Stromal cell of bone marrow (primary cell): ENCODE results near the gene FNDC3B.
"Not testable (repeated sequence)": the region's sequence is repeated elsewhere in the genome, so short reads cannot be mapped to it uniquely, and the experiment has no call there.

Source experiments
- DNase-seq: peaks from one replicate; pipeline ENCODE4 v3.0.0-alpha.2; 2012; ENCODE audit warnings: low read depth

The FNDC3B gene

GRCh38 chr3:172093581-172094443, 54.4 kb downstream of the FNDC3B start:
- DNase-seq = not testable (repeated sequence)

- DNase-seq = no peak
Observed at GRCh38 chr3:172094621-172095557, 55.5 kb downstream of the FNDC3B start.

DNA sequence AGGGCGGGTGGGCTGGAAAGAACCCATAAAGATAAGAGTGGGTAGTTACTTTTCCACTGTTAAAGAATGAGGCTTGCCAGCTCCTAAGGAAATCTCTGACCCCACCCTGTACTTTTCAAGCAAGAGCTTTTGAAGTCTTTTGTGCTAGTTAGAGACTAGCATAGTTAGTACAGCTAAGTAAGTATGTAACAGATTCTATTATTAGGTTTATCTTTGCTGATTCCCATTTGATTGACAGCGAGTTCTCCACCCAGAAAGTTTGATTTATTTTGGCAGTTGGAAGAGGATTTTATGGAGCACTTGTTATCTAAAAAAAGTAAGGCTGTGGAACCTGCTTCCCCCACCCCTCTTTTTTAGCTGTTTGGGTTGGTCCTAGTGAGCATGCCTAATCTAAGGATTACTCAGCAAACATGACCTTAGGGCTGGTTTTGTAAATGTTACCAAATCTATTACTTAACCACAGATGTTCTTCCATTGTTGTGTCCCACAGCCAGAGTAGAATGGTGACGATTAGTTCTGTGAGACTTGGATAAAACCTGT, 57.6 kb downstream of the FNDC3B start:
- DNase-seq = no peak

DNA sequence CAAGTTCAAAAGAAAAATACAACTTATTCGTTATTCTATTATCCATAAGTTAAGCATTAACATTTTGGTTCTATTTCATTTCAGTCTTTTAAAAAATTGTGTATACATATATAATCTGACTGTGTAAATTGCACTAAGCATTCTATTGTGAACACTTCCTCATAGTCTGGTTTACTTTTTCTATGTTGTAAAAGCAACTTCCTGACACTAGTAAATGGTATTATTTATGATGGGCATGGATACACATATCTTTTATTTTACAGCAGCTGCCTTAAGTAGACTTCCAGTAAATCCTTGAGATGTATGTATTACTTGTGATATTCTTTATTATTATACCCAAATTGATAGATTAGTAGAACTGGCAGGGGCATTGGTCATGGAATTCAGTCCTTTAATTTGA, 58.2 kb downstream of the FNDC3B start:
- DNase-seq = no peak

- DNase-seq = no peak
Observed at GRCh38 chr3:172098698-172099494, 59.5 kb downstream of the FNDC3B start.

DNA sequence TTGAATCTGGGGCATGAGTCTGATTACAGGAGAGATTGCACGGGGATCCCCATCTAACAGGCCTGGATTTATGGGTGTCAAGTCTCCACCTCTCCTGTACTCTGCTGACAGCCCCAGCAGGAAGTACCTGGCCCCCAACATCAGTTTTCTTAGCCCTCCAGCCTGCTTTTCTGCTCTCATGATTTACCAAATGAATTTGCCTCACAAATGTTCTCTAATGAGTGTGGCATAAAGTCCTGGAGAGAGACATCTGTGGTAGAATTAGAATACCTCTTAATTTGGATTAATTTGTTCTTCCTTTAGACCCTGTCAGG, 60.1 kb downstream of the FNDC3B start:
- DNase-seq = no peak

DNA sequence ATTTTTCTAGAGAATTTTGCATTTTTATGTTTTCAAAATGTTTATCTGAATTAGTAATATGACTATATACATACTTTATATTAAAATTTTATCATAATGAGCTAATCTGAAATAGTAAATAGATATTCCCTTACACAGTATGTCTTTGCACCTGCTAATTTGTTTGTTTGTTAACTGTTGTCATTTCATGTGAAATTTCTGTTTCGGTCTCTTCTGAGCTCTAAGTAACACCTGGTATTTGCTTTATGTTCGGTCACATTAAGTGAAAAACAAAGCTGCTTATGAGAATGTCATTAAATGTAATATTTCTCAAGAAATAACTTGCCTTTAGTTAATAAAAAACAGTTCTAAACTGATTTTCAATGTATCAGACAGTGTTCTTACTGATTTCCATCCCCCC, 61.1 kb downstream of the FNDC3B start:
- no peak for DNase-seq

DNA sequence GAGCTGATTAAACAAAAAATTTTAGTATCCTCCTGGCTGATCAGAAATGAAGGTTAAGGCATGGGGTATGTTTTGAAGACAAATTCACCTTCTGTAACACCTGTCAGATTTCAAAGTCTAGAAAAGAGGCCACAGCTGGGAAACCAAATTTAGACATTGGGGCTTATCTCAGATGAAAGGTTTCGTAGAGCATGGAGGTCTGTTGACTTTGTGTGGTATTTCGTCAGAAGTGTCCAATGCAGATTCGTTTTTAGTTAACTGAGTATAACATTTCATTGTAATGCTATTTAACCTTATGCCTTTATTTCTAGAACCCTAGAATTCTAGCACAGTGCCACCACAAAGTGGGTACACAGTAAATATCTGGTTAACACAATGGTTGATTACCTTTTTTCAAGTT, 61.7 kb downstream of the FNDC3B start:
- DNase-seq = no peak

DNA sequence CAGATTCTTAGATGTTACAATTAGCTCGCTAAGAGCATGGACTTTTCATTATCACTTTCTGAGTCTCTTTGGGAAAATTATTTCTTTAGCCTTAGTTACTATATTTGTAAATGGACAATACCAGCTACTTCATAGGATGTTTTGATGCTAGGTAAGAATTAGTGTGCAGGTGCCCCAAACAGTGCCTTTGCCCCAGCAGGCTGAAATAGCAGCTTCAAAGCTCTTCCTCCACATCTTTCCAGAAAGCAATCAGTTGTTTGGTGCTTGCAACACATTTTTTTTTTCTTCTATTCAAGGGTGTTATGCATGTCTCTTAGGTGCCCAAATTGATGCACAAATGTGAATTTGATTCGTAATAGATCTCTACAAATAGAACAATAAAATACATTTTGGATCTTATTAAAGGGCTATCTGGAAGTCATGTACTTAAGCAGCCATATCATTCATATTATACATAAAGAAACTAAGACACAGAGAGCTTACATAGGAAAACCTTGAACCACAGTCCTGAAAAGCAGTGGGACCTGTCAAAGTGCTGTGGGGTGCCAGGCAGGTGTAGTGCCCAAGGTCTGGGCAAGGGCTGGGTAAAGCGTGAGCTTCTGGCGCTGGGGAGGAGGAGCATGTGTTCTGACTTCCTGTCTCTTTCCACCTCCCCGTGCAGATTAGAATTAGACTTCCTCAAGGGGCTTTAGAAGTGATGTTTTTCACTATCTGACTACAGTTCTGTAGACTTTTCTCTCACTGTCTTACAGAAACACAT, 62.9 kb downstream of the FNDC3B start:
- DNase-seq = no peak

DNA sequence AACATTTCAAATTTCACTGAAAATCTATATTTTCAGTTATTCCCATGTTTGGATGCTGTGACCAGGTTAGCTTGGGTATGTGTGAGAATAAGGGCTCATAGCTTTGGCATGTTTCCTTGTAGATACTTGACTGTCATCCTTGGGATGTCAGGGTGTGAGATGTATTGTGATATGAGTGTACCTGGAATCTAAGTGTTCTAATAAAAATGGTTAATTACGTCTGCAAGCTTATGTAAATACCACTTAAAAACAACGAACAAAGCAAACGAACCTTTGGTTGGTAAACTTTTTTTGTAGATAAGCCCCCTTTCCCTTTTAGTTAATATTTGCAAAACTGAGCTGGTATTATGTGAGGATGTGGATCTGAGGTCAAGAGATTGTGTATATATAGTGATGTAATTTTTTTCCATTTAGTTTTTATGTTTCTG, 63.5 kb downstream of the FNDC3B start:
- no peak for DNase-seq

GRCh38 chr3:172103724-172104123, 64.3 kb downstream of the FNDC3B start:
- DNase-seq = no peak

DNA sequence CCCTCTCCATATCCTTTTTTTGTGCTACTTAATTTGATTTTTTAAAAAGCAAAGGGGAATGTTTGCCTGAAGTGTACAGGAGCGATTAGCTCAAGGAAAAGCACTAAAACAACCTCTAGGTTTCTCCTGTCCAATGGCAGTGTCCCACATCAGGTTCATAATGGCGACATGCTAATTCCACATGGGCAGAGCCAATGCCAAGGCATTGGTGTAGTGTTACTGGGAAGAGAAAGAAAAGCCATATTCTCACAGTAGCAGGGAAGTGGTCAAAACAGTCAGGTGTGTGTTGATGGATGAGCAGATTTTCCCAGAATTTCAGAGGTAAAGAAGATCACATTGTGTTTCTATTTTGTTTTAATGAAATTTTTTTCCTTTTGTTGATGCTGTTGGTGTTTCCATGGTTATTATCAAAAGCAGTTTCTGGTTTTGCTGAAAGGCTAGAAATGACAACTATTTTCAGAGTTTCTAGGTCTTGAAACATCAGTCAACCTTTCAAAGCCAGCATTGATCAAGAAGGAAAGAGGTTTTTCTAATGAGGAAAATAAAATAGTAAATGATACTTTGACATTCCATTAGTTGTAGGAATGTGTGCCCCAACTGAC, 65.2 kb downstream of the FNDC3B start:
- no peak for DNase-seq

DNA sequence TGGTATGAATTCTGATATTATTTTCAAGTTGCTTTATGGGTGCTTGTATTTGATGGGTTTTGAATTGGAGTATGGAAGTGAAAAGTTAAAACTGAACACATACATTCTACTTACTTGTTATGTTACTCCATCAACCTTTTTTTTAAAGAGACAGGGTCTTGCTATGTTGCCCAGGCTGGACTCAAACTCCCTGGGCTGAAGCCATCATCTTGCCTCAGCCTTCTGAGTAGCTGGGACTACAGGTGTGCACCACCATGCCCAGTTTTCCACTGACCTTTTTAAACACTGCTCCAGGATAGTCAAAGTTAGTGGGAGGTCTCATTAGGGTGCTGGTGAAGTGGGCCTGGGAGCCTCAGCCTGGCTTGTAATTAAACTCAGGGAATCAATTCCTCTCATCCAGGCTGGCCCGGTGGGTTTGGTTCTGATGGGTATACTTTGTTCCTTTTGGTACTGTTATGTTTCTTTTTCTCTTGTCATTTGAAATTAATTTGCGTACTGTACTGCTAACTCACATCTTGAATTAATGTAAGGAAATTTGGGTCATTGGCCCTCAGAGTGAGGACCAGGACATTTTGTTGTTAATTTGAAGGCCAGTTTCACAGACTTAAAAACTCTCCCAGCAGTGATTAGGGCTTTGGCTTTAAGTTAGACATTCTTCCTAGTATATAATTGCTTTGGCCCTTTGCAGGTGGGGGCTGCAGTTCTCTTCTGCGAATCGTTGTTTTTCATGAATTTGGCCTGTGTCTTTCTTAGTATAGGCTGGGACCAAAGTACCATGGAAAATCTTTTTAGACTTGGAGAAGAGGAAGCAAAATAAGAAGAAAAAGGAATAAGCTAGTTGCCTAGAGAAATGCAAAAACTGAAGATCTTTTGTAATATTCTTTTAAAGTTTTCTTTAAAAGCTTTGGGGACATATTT, 66.9 kb downstream of the FNDC3B start:
- no peak for DNase-seq

GRCh38 chr3:172106989-172107388, 67.6 kb downstream of the FNDC3B start:
- no peak for DNase-seq

- no peak for DNase-seq
Observed at GRCh38 chr3:172107403-172107802, 68.0 kb downstream of the FNDC3B start.

DNA sequence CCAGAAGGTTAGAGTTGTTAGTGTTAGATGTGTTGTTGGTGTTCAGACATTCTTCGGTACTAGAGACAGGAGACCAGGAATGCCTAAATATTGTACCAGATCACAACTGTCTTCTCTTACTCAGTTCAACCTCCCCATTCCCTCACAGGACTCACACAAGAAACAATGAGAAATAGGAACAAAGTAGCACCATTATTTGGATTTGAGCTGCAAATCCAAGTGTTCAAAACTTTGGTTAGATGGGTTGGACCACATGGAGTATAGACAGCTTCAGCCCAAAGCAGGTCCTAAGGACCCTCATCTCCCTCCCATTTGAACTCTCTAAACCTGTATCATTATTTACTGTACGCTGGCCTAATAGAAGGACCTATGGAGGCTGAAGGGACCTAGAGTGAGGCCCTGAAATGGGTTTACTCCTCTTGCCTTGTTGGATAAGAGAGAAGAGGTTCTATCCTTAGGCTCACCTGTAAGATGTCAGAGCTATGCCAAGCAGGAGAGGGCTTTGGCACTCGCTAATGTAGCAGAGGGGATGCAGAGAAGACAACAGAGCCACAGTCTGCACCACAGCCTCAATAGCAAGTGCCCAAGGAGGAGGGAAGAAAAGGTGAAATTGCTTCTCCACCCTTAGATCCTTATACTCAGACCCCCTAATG, 70.9 kb downstream of the FNDC3B start:
- no peak for DNase-seq

- no peak for DNase-seq
Observed at GRCh38 chr3:172111163-172111562, 71.8 kb downstream of the FNDC3B start.

GRCh38 chr3:172112078-172112733, 72.8 kb downstream of the FNDC3B start:
- no peak for DNase-seq

DNA sequence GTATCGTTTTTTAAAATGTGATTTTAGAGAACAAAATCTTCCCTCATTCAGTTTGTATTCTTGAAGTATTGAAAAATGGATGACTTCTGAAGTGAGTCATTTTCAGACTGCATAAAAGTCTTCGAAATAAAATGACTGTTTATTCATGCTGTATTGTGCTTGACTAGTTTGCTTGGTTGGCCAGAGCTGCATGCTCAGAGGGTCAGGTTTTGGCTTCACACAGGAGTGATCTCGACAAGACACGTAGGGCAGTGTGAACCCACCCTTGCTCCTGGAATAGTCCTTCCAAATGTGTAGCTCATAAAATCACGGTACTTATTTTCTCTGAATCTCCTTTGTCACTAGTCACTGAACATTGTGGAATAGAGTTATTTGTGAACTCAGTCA, 73.3 kb downstream of the FNDC3B start:
- DNase-seq = no peak
